B cell (primary cell): ENCODE measurements around the gene SKAP2. TPM values are rescaled to one million over a fixed set of nuclear protein-coding genes. Genes with fewer than 3 reads are reported as not detected.
A peak's percentile ranks its signal among the peaks of the same experiment; 100 is the strongest.

ENCODE experiments used
- ATAC-seq: fragments of 200-7000 bp; cut with Tn5 transposase; one replicate; pipeline ENCODE4 v1.10.0; 2021; ENCODE audit warnings: low read depth, mild to moderate bottlenecking, moderate number of reproducible peaks, moderate library complexity
- CTCF ChIA-PET: fragments of 350-600 bp; sonication (Branson Sonifier 250); formaldehyde crosslinking; loops from one replicate; lab custom pipeline; 2021; ENCODE audit warnings: antibody characterized with exemption, inconsistent platforms; lab: Charles Lee
- POLR2A ChIA-PET: fragments of 350-600 bp; sonication (Branson Sonifier 250); formaldehyde crosslinking; loops from one replicate; lab custom pipeline; 2021; ENCODE audit warnings: antibody characterized with exemption; lab: Charles Lee
- DNase-seq: peaks from one replicate; pipeline ENCODE4 v3.0.0; 2013
- H2AFZ ChIP-seq: 2 replicates; pipeline ENCODE4 v1.6.1; 2012; ENCODE audit warnings: mild to moderate bottlenecking, low read depth, low read length; ENCODE audit not compliant: insufficient read depth, poor library complexity, severe bottlenecking
- H3K27ac ChIP-seq, 2 donors: 1 replicate in 1 of 2; 2 replicates in 1 of 2; pipeline ENCODE4 v1.5.1; 2012 to 2013; ENCODE audit warnings: low read length in 2 of 2, mild to moderate bottlenecking in 2 of 2, moderate library complexity in 1 of 2
- H3K27me3 ChIP-seq, 4 experiments: fragments of 200-600 bp in 1 of 4; sonication (generic) in 1 of 4; replicated peaks in 1 of 4; 1 replicate in 2 of 4; 2 replicates in 2 of 4; pipeline versions ENCODE4 v1.6.1 to v1.7.0; 2013 to 2016; ENCODE audit warnings: low read length in 3 of 4, mild to moderate bottlenecking in 2 of 4, mixed read lengths in 1 of 4, moderate library complexity in 1 of 4; ENCODE audit not compliant: insufficient read depth in 4 of 4, control insufficient read depth in 3 of 4; ENCODE audit errors: control extremely low read depth in 1 of 4
- H3K36me3 ChIP-seq, 2 experiments: replicated peaks in 1 of 2; 1 replicate in 1 of 2; 2 replicates in 1 of 2; pipeline versions ENCODE4 v1.6.1 to v1.7.1; 2013; ENCODE audit warnings: low read length in 1 of 2; ENCODE audit not compliant: insufficient read depth in 2 of 2, control insufficient read depth in 1 of 2; ENCODE audit errors: control extremely low read depth in 1 of 2, extremely low read depth in 1 of 2
- H3K4me1 ChIP-seq, 2 donors: fragments of 200-600 bp in 1 of 2; sonication (generic) in 1 of 2; 1 replicate in 1 of 2; 2 replicates in 1 of 2; pipeline versions ENCODE4 v1.5.1 to v1.6.1; 2013 to 2017; ENCODE audit warnings: low read length in 2 of 2; ENCODE audit not compliant: control insufficient read depth in 2 of 2, insufficient read depth in 2 of 2
- H3K4me2 ChIP-seq: replicated peaks from 2 replicates; pipeline ENCODE3; 2012; ENCODE audit warnings: mild to moderate bottlenecking, low read depth, low read length; ENCODE audit not compliant: poor library complexity, severe bottlenecking
- H3K4me3 ChIP-seq, 5 experiments: fragments of 200-600 bp in 1 of 5; sonication (generic) in 1 of 5; 1 replicate in 3 of 5; 2 replicates in 2 of 5; pipeline versions ENCODE4 v1.5.1 to v1.7.0; 2011 to 2016; ENCODE audit warnings: low read length in 4 of 5, mild to moderate bottlenecking in 4 of 5, low read depth in 2 of 5, control low read depth in 1 of 5, moderate library complexity in 1 of 5; ENCODE audit not compliant: insufficient read depth in 1 of 5; ENCODE audit errors: control extremely low read depth in 1 of 5, extremely low read depth in 1 of 5
- H3K79me2 ChIP-seq: fragments of 200-600 bp; sonication (generic); one replicate; pipeline ENCODE4 v1.6.0; 2016; ENCODE audit warnings: low read length; ENCODE audit not compliant: control insufficient read depth, insufficient read depth
- H3K9ac ChIP-seq: fragments of 200-600 bp; sonication (generic); 2 replicates; pipeline ENCODE4 v1.6.1; 2017; ENCODE audit warnings: mild to moderate bottlenecking, low read length, moderate library complexity
- H3K9me3 ChIP-seq, 3 donors: one replicate each; pipeline versions ENCODE4 v1.6.1 to v1.7.1; 2013; ENCODE audit warnings: low read length in 2 of 3; ENCODE audit not compliant: control insufficient read depth in 2 of 3, insufficient read depth in 1 of 3; ENCODE audit errors: control extremely low read depth in 1 of 3
- H4K20me1 ChIP-seq: 2 replicates; pipeline ENCODE4 v1.6.0; 2012; ENCODE audit warnings: mild to moderate bottlenecking, low read length; ENCODE audit not compliant: insufficient read depth, control insufficient read depth, poor library complexity, severe bottlenecking
- H3K27ac Mint-ChIP-seq: one replicate; pipeline ENCODE4 v1.8.0; 2021; ENCODE audit warnings: mixed read lengths
- H3K27me3 Mint-ChIP-seq: one replicate; pipeline ENCODE4 v1.8.0; 2021; ENCODE audit warnings: mixed read lengths
- H3K4me1 Mint-ChIP-seq: one replicate; pipeline ENCODE4 v1.8.0; 2021; ENCODE audit warnings: mixed read lengths
- H3K4me3 Mint-ChIP-seq: one replicate; pipeline ENCODE4 v1.8.0; 2021; ENCODE audit warnings: mixed read lengths
- H3K9me3 Mint-ChIP-seq: one replicate; pipeline ENCODE4 v1.8.0; 2022; ENCODE audit warnings: mixed read lengths; ENCODE audit not compliant: insufficient read depth
- EZH2 ChIP-seq: IDR thresholded peaks from 2 replicates; pipeline ENCODE4 v1.6.1; 2012; ENCODE audit warnings: borderline replicate concordance, low read depth, mild to moderate bottlenecking, moderate library complexity, low read length; ENCODE audit not compliant: insufficient read depth, poor library complexity, severe bottlenecking
- whole genome bisulfite sequencing: methylation state at CpG from one replicate; pipeline ENCODE4 v1.1.5; 2013; ENCODE audit warnings: missing lambda C conversion rate; ENCODE audit not compliant: insufficient coverage; 5-methylcytosine and 5-hydroxymethylcytosine counted together
- intact Hi-C: fragments of 100-400 bp; cut with micrococcal nuclease; formaldehyde crosslinking; loops from one replicate; pipeline ENCODE4 v1.10.0; 2022
- polyA plus RNA-seq: library from polyadenylated mRNA; depleted of rRNA; stranded (reverse); fragments of >200 nt; gene quantifications from 2 replicates; pipeline ENCODE4 v1.2.3, GENCODE V29; 2012
- total RNA-seq, 2 donors: library from RNA; stranded (reverse); fragments of 120-200 nt in 1 of 2; gene quantifications; 1 replicate in 1 of 2; 2 replicates in 1 of 2; pipeline versions ENCODE4 v1.2.3 to v1.2.4, GENCODE V29; 2013 to 2022
- TF ChIP-seq, protein P1 (sequence below): fragments of 200-600 bp; IDR thresholded peaks from one replicate; pipeline ENCODE4 v1.8.0; 2022; ENCODE audit warnings: antibody characterized with exemption, mild to moderate bottlenecking

SKAP2 gene
- total and polyA plus RNA-seq, 2 donors (not counting 1 experiment from before 2014, with no cell fraction given) = 12.8 to 58.4 TPM

DNA sequence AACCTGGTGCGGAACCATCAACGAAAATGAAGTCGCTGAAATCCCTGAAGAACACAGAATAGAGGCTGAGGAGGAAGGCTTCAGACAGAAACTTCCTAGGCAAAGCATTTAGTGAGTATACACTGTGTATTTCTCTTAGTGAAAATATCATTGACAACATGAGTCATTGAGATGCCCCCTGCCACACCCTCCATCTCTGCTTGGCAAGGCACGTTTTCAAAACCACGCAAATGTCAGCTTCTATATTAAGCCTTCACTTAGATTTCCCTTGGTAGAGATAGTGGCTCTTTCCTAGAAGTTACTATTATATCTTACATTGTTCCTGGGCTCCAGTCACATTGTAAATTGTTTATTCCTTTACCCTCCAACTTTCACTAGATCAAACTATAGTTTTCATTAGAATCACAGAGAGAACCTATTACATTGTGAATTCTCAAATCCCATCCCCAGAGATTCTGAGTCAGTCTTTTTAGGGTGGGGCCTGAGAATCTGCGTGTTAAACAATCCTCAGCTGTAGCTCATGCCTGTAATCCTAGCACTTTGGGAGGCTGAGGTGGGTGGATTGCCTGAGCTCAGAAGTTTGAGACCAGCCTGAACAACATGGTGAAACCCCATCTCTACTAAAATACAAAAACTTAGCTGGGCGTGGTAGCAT is 4.6 kb upstream of the SKAP2 start:
- Mint-ChIP-seq H3K4me1 (peaks cover 12% of the 10 kb centered on the region), H3K27me3 (peaks cover 13% of the 10 kb centered on the region), H3K27ac (no peak overlapping the region), H3K9me3 (no peaks in the 10 kb centered on the region), H3K4me3 (no peak overlapping the region)
- CTCF ChIA-PET = interaction anchor here (0.6 kb wide), 1 partner anchor 231 kb away, joined by 7 read pairs; no protein-coding TSS in a partner anchor
- DNase-seq (no peak), ATAC-seq (no peak)
- no peaks in the 10 kb centered on the region for H3K27me3 ChIP-seq
- H3K4me3 ChIP-seq = no peak overlapping the region
- intact Hi-C loops = loop anchor here (5.0 to 10.0 kb wide), 3 partner anchors 793 to 974 kb away; partner anchors contain the start of gene HIBADH
- H3K9me3 ChIP-seq = peaks cover 0 to 4% (median 0%) of the 10 kb centered on the region in 3 donors
- peaks cover 4% of the 10 kb centered on the region for H3K79me2 ChIP-seq
- no peaks in the 10 kb centered on the region for H4K20me1 ChIP-seq
- H2AFZ ChIP-seq = no peak overlapping the region
- H3K9ac ChIP-seq = no peak overlapping the region
- no peak overlapping the region for H3K27ac ChIP-seq
- WGBS = 42% methylated on average over 2 of the region's 7 CpGs
- no peak overlapping the region for H3K4me2 ChIP-seq
- H3K36me3 ChIP-seq = no peaks in the 10 kb centered on the region
- H3K4me1 ChIP-seq = peaks cover 0 to 5% of the 10 kb centered on the region in 2 donors
- POLR2A ChIA-PET = no interaction called here
- TF ChIP-seq, protein P1, sequence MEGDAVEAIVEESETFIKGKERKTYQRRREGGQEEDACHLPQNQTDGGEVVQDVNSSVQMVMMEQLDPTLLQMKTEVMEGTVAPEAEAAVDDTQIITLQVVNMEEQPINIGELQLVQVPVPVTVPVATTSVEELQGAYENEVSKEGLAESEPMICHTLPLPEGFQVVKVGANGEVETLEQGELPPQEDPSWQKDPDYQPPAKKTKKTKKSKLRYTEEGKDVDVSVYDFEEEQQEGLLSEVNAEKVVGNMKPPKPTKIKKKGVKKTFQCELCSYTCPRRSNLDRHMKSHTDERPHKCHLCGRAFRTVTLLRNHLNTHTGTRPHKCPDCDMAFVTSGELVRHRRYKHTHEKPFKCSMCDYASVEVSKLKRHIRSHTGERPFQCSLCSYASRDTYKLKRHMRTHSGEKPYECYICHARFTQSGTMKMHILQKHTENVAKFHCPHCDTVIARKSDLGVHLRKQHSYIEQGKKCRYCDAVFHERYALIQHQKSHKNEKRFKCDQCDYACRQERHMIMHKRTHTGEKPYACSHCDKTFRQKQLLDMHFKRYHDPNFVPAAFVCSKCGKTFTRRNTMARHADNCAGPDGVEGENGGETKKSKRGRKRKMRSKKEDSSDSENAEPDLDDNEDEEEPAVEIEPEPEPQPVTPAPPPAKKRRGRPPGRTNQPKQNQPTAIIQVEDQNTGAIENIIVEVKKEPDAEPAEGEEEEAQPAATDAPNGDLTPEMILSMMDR = no peak
- TF ChIP-seq EZH2 = no peak

DNA sequence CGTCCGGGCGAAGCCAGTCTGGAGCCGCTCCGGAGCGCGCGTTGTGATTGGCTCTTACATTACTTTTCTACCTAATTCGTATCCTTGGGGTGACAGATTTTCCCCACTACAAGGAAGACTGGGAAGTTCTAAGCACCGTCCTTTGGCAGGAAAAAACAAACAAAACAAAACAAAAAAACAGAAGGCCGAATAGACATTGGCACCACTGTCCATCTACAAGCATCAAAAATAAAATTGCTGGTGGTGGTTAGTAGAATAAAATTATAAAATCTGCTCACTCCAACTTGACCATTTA is 651 bp upstream of the SKAP2 start:
- ChIA-PET CTCF (no interaction called here), POLR2A (interaction anchor here (0.6 kb wide), 1 partner anchor 534 kb away, joined by 4 read pairs; no protein-coding TSS in a partner anchor)
- no peaks in the 10 kb centered on the region for H3K27me3 ChIP-seq
- no peak for DNase-seq
- H3K4me2 ChIP-seq = peak overlapping the region; percentile 83
- H3K36me3 ChIP-seq = peaks cover 0 to 1% of the 10 kb centered on the region in 2 experiments
- Mint-ChIP-seq H3K9me3 (no peaks in the 10 kb centered on the region), H3K4me3 (peak overlapping the region; percentile 100), H3K27me3 (no peaks in the 10 kb centered on the region), H3K27ac (peak overlapping the region; percentile 98), H3K4me1 (peaks cover 40% of the 10 kb centered on the region)
- 3% methylated on average over 9 of the region's 11 CpGs for WGBS
- intact Hi-C loops = loop anchor here (2.0 to 10.0 kb wide), 5 partner anchors 232 to 970 kb away; partner anchors contain the start of genes HIBADH and NFE2L3
- H3K27ac ChIP-seq = peak overlapping the region; percentile 95
- H3K9ac ChIP-seq = peak overlapping the region; percentile 85
- ATAC-seq = peak; percentile 28
- no peaks in the 10 kb centered on the region for H3K9me3 ChIP-seq
- TF ChIP-seq, protein P1 = no peak
- TF ChIP-seq EZH2 = no peak
- H3K79me2 ChIP-seq = peaks cover 38% of the 10 kb centered on the region
- peak overlapping the region; percentile 91 for H2AFZ ChIP-seq
- peak overlapping the region; percentile 73 to 95 (median 90) for H3K4me3 ChIP-seq
- H3K4me1 ChIP-seq = peaks cover 0 to 23% of the 10 kb centered on the region in 2 donors
- no peaks in the 10 kb centered on the region for H4K20me1 ChIP-seq
